ENCODE data around the gene GLRA3. TPM values are rescaled to one million over a fixed set of nuclear protein-coding genes. Genes with fewer than 3 reads are reported as not detected.

The GLRA3 gene
- total RNA-seq, 1 donor from 2014 or later = not detected

DNA sequence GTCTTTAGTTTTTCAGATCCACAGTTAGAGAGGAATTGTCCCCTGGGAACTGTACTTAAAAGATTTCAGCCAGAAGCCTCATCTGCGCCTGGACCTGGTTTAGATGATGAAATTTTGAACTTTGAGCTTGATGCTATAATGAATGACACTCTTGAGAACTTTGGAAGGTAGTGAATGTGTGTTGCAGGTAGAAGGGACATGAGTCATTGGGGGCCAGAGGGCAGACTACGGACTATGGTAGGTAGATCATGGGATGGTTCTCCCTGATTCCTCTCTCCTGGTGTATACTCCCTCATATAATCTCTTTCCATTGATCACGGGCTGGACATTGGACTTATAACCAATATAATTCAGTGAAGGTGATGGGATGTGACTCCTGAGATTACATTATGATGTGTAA lies 38.9 kb upstream of the GLRA3 start:
- TF ChIP-seq, protein P1, sequence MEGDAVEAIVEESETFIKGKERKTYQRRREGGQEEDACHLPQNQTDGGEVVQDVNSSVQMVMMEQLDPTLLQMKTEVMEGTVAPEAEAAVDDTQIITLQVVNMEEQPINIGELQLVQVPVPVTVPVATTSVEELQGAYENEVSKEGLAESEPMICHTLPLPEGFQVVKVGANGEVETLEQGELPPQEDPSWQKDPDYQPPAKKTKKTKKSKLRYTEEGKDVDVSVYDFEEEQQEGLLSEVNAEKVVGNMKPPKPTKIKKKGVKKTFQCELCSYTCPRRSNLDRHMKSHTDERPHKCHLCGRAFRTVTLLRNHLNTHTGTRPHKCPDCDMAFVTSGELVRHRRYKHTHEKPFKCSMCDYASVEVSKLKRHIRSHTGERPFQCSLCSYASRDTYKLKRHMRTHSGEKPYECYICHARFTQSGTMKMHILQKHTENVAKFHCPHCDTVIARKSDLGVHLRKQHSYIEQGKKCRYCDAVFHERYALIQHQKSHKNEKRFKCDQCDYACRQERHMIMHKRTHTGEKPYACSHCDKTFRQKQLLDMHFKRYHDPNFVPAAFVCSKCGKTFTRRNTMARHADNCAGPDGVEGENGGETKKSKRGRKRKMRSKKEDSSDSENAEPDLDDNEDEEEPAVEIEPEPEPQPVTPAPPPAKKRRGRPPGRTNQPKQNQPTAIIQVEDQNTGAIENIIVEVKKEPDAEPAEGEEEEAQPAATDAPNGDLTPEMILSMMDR (conservative IDR thresholded peaks at IDR 0.05; ENCODE audit: low read depth, low read length) = no peak
- DNase-seq (ENCODE audit: low read depth) = no peak
- H3K4me3 ChIP-seq (ENCODE audit: low read depth, low read length) = no peak overlapping the region

DNA sequence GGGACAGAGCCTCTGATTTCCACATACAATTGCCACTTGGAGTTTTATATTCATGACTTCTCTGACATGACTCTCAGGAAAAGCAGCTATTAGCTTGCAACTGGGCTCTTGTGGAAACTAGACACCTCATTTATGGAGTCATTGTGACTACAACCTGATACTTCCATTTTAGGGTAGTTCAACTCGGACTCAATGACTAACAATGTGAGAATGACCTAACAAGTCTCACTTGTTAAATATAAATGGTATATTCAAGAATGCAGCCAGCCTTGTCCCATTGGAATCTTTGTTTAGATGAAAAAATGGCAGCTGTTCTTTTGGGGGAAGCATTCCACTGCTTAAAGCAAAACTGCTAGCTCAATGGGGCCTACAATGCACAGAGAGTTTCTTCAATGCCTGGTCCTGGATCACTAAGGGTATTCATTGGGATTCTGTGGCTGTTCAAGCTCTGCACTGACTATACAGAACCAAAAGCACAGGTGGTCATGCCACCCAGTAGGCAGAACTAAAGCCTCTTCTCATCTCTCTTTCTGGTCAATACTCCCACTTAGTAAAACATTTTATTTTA lies 36.5 kb upstream of the GLRA3 start:
- TF ChIP-seq, protein P1 (conservative IDR thresholded peaks at IDR 0.05; ENCODE audit: low read depth, low read length) = no peak
- DNase-seq (ENCODE audit: low read depth) = no peak
- H3K4me3 ChIP-seq (ENCODE audit: low read depth, low read length) = no peak overlapping the region

DNA sequence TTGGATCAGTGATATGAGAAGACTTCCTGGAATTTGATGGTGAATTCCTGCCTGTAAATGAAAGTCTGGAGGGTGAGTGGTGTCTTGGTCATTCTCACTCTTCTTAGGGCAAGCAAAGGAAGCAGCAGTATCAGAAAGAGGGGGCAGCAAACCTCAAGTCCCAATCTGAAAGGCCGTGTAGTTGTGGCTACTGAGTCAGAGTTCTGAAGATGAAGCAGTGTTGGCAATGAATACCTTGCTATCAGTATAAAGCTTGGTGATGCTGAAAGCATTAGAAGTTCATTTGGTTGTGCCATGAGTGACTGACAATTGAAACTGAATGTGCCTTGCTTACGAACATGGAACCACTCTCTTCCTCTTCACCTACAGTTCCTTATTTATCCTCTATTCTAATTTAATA lies 35.0 kb upstream of the GLRA3 start:
- no peak overlapping the region for H3K4me3 ChIP-seq (ENCODE audit: low read depth, low read length)
- DNase-seq (ENCODE audit: low read depth) = no peak
- TF ChIP-seq, protein P1 (conservative IDR thresholded peaks at IDR 0.05; ENCODE audit: low read depth, low read length) = no peak

DNA sequence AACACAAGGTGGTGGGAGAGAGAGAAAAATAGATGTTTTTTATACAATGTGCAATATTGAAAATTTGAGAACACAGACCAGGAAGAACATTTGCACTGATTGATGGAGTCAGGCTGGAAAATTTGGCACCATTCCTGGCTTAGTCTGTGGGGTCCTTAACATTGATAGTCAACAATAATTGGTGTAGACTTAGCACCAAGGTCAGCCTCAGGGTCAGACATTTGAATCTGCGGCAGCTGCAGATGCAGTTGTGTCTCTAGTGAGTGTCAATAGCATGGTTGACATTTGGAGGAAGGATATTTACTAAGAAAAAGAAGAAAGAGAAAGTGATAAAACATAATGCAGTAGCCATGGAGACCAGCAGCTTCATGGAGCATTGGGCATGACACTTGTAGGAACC lies 31.5 kb upstream of the GLRA3 start:
- H3K4me3 ChIP-seq (ENCODE audit: low read depth, low read length) = no peak overlapping the region
- TF ChIP-seq, protein P1 (conservative IDR thresholded peaks at IDR 0.05; ENCODE audit: low read depth, low read length) = no peak
- no peak for DNase-seq (ENCODE audit: low read depth)

DNA sequence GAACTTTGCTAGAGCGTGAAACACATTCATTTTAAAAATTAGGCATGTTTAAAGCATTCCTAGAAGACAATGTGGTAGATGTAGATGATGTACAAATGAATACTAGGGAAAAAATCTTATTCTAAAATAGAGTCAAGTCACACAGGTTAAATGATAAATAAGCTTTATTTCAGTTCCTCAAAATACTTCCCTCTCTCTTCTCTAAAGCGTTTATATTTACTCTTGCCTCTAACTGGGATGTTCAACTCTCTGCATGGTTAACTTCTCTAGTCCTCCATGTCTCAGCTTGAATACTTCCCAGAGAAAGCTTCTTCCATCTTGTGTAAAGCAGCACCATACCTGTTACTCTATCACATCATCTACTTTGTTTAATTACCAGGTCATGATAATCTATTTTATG lies 30.9 kb upstream of the GLRA3 start:
- no peak for DNase-seq (ENCODE audit: low read depth)
- TF ChIP-seq, protein P1 (conservative IDR thresholded peaks at IDR 0.05; ENCODE audit: low read depth, low read length) = no peak
- H3K4me3 ChIP-seq (ENCODE audit: low read depth, low read length) = no peak overlapping the region

DNA sequence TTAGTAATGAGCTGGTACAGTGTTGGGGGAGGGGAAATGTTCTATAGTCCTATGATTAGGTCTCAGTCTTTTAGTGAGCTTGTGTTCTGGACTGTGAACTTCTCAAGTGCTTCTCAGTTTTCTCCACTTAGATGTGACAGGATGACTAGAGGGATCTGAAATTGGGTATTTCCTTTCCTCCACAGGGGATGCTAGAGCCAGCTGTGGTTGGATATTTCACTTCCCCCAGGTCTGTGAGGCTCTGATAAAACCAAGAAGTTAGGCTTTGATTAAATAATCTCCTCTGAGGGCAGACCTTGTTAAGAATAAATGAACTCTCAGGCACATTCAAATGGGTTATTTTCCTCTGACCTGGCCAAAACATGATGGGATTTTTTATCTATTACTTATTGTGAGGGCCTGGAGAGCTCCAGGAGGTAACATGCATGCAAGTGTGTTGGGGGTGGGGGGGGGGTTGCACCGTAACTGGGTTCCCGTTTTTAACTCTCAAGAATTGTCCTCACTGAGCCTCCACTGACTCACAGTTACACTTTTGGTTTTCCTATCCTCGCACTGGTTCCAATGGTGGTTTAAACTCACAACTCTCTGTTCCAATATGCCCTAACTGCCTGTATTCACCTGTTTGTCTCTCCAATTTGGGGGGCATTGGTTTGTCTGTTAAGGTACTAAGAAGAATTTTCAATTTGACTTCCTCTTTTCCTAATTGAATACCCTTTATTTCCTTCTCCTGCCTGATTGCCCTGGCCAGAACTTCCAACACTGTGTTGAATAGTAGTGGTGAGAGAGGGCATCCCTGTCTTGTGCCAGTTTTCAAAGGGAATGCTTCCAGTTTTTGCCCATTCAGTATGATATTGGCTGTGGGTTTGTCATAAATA lies 28.1 kb upstream of the GLRA3 start:
- DNase-seq (ENCODE audit: low read depth) = no peak
- TF ChIP-seq, protein P1 (conservative IDR thresholded peaks at IDR 0.05; ENCODE audit: low read depth, low read length) = no peak
- no peak overlapping the region for H3K4me3 ChIP-seq (ENCODE audit: low read depth, low read length)

Measured in epithelial cell of proximal tubule (primary cell).